SK-N-SH (cell line): ENCODE results near the gene GDPD4.

Experiments
- GABPA ChIP-seq: IDR thresholded peaks from 2 replicates; pipeline ENCODE4 v1.4.0; 2012; ENCODE audit warnings: low read depth, mild to moderate bottlenecking
- TF ChIP-seq, protein P1 (sequence below): fragments of 150-350 bp; IDR thresholded peaks from 2 replicates; pipeline ENCODE4 v1.6.1; 2017; ENCODE audit warnings: antibody characterized with exemption, low read length, low read depth, borderline replicate concordance
- TF ChIP-seq, protein P2 (sequence below): fragments of 200-600 bp; sonication (generic); IDR thresholded peaks from 2 replicates; pipeline ENCODE4 v1.6.1; 2017; ENCODE audit warnings: antibody characterized with exemption, mild to moderate bottlenecking, moderate library complexity

DNA sequence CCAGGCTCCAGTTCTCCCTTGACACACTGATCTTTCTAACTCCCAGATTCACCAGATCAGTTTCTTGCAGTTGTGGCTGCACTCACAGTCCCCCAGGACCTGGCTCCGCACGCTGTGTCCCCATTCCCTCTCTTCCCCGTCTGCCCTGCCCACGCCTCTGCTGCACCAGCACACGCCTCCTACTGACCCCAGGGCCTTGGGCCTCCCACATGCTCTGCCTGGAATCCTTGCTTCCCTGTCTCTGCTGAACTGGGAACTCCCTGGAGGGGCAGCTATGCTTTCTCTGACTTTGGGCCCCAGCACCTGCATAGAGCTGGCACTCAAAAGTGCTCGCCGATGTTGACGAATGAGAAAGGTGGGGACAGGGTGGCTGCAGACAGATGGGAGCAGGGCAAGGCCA, 104.5 kb downstream of the GDPD4 start:
- TF ChIP-seq, protein P1, sequence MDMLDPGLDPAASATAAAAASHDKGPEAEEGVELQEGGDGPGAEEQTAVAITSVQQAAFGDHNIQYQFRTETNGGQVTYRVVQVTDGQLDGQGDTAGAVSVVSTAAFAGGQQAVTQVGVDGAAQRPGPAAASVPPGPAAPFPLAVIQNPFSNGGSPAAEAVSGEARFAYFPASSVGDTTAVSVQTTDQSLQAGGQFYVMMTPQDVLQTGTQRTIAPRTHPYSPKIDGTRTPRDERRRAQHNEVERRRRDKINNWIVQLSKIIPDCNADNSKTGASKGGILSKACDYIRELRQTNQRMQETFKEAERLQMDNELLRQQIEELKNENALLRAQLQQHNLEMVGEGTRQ, result no peak
- TF ChIP-seq, protein P2, sequence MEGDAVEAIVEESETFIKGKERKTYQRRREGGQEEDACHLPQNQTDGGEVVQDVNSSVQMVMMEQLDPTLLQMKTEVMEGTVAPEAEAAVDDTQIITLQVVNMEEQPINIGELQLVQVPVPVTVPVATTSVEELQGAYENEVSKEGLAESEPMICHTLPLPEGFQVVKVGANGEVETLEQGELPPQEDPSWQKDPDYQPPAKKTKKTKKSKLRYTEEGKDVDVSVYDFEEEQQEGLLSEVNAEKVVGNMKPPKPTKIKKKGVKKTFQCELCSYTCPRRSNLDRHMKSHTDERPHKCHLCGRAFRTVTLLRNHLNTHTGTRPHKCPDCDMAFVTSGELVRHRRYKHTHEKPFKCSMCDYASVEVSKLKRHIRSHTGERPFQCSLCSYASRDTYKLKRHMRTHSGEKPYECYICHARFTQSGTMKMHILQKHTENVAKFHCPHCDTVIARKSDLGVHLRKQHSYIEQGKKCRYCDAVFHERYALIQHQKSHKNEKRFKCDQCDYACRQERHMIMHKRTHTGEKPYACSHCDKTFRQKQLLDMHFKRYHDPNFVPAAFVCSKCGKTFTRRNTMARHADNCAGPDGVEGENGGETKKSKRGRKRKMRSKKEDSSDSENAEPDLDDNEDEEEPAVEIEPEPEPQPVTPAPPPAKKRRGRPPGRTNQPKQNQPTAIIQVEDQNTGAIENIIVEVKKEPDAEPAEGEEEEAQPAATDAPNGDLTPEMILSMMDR, result no peak
- no peak for TF ChIP-seq GABPA
